NCI-H128 (cell line): ENCODE results near the gene CDH23.

ENCODE experiments used
- DNase-seq: peaks from one replicate; lab custom pipeline; 2025; ENCODE audit not compliant: unreplicated experiment; lab: John Stamatoyannopoulos, UW

CDH23 gene

DNA sequence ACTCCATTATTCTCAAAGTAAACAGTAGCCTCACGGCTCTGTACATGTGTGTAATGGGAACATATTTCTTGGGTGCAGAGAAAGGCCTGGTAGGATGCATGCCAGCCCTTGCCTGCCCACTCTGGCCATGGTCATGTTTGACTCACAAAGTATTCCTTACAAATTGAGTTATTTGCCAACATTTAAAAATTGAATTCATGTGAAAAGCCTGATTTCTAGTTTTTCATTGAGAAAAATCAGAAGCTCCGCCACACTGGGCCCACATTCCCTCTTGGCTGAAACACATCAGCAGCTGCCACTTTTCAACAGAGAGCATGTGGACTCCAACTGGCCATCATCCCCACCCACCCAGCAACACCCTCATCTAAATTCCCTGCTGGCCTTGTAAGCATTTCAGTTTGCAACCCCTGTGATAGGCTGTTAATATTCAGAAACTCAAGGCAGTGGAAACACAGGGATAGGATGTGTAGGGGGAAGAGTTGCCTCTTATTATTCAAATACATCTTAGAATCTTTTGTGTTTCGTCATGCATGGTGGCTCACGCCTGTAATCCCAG lies 40.9 kb downstream of the CDH23 start:
- no peak for DNase-seq

DNA sequence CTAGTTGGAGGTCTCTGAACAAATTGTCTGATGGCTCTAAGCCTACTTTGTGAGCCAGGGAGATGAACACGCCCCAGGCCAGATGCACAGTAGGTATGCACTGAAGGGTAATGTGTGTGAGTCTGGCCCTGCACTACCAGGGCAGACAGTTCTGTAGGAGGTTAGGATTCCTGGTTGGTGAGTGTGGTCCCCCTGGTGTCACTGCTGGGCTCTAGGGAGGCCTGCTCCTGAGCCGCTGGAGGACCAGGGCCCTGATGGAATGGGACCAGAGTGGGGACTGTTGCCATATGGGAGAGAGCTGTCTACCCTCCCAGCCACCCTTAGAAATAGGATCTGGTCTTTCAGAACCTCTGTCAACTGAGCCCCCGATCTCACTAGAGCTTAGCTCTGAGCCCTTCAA lies 42.0 kb downstream of the CDH23 start:
- no peak for DNase-seq

DNA sequence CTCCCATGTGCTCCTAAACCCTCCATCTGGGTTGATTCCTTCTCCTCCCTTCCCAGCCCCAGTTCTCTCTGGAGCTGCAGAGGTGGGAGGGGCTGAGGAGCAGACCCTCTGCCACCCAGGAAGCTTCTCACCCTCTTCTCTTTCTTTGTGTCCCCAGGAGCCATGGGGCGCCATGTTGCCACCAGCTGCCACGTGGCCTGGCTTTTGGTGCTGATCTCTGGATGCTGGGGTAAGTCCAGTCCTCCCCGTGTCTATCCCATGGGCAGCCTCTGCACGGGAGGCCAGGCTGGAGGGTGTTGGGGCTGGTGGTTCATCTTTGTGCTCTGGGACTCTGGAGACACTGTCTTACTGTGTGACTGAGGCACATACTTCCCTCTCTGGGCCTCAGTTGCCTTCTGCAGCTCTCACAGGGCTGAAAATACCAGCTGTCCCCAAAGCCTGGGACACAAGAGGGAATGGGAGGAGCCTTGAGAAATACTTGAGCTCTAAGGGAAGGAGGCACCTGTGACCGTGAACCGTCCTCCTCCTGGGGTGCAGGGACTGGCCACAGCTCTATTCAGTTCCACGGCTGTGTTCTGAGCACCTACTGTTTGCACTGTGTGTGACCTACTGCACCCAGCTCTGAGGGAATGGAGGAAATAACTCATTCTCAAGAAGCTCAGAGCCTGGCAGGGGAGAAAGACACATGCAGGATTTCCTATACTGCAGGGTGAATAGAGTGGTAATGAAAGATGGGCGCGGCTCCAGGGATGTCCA lies 43.1 kb downstream of the CDH23 start:
- no peak for DNase-seq

DNA sequence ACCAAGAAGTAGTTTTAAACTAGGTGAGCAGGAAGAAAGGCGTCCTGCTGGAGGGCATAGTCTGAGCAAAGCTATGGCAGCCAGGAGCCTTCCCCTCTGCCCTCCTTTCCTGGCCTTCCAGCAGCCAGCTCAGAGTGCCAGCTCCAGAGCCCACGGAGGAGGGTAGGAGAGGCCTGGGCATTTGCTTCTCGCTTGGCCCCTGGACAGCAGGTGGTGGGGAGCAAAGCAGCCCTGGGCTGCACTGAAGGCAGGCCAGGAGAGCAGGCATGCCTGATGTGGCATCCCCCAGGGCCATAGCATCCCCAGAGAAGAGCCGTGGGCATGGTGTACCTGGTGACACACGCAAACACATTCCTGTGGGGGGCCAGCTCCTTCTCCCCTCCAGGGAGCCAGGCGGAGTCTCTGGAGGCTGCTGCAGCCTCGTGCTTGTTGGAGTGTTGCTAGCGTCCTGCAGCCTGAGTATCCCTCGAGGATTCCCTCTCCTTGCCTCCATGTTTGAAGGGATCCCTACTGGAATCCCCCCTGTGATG lies 43.9 kb downstream of the CDH23 start:
- DNase-seq, result no peak

DNA sequence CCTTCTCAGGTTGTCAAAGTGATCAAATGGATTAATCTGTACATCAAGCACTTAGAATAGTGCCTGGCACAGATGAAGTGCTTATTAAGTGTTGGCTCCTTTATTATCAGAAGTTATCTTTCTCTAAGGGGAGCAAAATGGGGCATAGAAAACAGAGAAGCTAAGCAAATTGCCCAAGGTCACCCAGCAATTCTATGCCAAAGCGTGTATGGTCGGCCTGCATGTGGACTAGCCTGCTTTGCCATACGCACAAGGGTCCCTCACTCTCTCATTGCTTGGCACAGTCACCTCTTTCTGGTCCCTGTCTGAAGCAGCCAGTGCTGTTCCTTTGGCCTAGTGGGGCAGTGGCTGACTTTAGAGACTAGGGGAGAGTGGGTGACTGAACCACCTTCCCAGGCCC lies 45.3 kb downstream of the CDH23 start:
- DNase-seq, result no peak

DNA sequence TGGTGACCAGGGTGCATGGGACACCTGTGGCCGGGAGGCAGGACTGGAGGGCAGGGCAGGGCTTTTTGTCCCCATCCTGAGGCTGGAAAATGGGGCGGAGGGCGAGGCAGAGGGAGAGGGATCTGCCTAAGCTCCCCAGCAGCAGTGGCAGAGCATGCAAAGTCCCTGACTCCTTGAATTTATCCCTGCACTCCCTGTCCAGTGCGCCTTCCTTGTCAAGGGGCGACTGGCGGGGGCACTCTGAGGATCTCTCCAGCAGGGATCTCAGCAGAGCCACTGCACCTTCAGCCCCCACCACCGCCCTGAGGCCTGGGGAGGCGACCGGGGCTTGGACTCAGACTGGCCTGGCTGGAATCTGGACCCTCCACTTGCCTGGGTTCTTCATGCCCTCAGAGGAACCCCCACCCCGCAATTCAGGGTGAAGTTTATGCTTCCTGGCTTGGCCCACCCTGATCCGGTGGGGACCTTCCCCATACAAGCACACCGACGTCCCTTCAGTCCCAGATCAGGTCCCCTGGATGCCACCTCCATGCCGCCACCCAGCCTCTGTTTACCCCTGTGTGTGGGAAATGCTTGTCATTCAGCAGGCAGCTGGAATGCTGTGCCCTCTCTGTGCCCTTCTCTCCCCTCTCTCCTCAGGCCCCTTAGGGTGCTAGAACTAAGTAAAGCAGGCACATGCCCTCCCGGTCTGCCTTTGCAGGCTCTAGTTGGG lies 46.3 kb downstream of the CDH23 start:
- no peak for DNase-seq

DNA sequence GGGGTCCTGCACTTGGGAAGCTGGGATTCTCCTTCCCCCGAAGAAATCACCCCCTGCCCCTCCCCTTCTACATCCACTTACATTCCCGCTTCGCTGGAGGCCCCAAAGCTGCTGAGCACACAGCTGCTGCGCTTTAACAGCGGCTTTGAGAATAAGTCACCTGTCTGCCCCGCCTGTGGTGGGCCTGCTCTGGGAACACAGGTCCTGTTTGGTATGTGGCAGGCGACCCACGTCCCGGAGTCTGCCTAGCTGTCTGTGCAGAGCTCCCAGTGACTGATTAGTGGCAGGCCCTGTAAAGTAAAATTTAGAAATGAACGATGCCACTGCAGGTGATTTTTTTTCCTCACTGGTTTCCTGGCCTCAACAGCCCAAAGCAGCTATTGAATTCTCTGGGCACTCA lies 47.0 kb downstream of the CDH23 start:
- DNase-seq, result no peak

DNA sequence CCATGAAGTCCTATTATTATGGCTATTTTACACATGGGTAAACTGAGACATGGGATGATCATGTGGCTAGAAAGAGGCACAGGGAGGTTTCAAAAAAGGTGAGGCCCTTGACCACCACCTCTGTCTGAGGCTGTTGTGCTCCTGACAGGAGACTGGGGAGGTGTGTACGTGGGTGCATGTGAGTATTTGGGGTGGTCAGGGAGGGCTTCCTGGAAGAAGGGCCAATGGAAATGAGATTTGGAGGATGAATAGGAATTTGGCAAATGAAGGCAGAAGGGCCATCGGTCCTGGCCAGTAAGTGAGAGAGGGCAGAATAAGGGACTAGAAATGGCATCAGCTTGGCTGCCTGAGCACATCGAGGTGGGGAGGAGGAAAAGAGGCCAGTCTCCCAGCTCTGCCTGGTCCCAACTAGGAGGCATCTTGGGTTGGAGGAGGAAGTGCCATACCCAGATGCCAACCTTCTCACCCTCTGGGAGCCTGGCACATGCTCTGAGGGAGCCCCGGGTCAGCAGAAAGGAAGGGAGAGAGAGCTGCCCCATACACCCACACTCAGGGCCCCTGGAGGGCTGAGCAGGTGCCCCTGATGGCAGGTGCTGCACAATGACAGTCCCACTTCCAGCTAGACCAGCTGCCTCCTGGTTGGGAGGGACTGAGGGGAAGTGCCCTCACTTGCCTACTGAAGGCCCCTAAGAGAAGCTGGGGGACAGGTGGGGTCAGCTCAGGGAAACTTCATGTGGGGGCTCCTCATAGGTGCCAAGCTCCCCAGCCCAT lies 47.7 kb downstream of the CDH23 start:
- DNase-seq, result no peak

DNA sequence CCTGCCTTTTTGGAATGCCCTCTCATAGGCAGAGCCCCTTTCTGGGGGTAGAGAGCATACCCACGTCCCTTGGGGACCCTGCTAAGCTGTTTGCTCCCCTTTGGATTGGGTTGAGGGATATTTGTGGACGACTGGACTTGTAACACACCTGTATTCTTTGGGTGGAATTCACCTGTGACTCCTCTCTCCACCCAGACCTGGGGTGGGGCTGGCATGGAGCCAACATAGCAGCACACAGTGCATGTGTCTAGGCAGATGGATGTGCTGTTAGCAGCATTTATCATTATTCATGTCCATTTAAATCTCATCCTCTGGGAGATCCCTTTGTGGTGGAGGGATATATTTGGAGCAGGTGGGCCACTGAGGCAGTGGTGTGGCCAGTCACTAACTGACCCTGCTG lies 51.0 kb downstream of the CDH23 start:
- no peak for DNase-seq

DNA sequence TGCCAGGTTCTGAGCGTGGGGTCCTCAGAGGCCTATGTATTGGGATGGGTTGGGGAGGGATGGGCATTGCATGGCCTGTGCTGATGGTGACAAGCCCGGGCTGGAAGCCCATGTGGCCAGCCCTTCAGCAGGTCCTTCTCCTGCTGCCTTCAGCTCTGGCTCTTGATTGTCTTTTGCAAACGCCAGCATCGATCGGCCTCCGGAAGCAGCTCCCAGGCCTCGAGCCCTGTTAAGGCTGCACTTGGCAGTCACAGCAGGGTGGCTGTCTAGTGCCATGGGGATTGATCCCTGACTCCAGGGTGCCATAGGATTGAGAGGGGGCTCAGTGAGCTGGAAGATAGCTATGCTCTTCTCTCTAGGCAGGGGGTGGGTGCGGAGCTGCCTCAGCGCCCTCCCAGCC lies 51.4 kb downstream of the CDH23 start:
- no peak for DNase-seq

DNA sequence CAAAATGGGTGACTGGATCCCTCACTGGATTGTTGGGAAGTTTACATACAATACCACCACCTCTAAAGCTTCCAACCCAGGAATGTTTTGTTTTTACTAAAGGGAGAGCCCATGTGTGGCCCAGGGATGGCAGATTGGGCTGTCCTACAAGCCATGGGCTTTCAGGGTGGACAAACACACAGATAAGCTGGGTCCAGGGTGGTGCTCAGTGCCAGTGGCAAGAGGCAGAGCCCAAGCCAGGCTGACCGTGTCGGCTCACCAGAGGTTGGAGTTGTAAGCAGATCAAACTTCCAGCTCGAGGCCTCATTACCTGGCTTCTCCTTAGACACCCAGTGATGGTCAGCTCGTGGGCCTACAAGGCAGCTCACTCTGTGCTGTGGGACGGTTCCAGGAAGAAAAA lies 52.3 kb downstream of the CDH23 start:
- no peak for DNase-seq

DNA sequence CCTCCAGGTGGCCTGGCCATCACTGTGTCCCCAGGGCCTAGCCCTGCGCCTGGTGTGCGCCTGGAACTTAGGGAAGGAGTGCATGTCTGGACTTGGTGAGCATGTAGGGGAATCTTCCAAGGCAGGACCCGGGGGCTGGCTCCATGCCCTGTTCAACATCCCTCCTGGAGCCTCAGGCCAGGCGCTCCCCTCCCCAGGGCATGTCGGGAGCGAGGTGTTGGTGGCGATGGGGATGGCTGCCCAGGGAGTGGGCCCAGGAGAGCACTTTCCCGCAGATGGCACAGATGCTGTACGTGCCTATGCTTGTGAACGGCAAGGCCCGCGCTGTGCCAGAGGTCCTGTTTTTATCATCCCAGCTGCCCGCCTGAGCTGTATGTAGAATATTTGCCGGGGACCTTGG lies 55.0 kb downstream of the CDH23 start:
- no peak for DNase-seq

DNA sequence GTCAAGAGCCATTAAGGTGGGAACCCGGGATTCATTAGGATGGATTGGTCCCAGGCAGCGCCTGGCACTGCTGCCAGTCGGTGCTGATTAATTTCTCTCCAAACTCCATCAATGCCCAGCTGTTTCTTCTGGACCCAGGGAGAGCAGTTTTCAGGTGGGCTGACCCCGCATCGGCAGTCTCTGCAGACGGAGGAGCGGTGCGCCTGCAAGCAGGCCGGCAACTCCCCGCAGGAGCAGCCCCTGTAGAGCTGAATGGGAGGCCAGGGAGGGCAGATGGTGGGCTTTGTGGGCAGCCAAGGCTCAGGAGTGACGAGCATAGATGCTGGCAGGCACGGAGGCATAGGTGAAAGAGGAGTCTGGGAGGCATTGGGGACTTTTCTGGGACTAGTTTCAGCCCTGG lies 56.5 kb downstream of the CDH23 start:
- DNase-seq, result no peak

DNA sequence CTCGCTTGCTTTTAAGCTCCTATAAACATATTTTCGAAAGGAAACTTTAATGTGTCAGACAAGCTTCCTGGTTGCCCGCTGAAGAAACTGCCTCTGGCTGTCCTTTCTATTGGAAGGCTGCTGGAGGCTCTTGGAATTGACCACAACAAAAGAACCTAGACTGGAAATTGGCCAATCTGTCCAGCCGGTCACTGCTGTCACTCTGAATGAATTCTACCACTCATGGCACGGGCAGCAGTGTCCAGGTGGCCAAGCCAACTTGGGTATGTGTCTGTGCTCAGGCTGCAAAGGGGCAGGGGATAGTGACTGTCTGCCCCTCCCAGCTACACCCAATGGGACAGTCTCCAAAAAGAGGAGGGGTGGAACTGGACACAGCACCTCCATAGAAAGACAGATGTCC lies 57.6 kb downstream of the CDH23 start:
- no peak for DNase-seq

DNA sequence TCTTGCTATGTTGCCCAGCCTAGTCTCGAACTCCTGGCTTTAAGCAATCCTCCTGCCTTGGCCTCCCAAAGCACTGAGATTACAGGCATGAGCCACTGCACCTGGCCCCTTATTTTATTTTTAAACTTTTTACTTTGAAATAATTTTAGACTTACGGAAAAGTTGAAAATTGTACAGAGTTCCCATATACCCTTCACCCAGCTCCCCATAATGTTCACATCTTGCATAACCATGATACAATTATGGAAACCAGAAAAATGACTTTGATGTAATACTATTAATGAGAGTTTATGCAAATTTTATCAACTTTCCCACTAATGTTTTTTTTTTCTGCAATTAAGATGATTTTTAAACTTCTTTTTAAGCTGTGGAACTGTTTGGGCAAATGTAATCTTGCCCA lies 58.3 kb downstream of the CDH23 start:
- DNase-seq, result no peak

DNA sequence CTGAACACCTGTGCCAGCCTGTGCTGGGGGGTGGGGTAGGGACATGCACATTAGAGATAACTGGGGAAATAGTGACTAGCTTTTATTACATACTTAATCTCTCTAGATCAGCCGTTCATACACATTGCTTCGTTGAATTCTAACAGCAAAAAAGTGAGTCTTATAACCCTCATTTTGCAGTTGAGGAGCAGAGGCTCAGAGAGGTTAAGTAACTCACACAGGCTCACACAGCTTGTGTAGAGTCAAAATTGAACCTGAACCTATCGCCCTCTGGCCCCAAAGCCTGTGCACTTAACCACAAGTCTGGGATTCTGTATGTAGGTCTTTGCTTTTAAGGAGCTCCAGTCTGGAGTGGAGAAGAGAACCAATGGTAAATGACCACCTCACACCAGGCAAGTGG lies 59.9 kb downstream of the CDH23 start:
- DNase-seq, result no peak

DNA sequence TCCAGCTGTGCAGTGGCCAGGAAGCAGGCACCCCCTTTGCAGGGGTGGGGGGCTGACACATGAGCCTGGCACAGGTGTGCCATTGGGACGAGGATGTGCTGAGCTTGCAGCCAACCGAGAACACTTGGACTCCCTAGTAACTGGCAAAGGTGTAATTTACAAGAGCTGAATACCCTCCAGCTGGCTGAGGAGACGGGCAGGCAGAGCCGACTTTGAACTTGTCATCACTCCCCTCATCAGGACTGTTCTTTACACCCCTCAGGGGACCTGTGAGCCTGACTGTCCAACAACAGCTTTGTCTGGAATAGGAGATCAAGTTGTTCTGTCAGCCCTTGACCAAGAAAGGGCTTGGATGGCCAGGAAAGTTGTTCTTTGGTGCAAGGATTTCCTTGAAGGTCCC lies 61.2 kb downstream of the CDH23 start:
- DNase-seq, result no peak

DNA sequence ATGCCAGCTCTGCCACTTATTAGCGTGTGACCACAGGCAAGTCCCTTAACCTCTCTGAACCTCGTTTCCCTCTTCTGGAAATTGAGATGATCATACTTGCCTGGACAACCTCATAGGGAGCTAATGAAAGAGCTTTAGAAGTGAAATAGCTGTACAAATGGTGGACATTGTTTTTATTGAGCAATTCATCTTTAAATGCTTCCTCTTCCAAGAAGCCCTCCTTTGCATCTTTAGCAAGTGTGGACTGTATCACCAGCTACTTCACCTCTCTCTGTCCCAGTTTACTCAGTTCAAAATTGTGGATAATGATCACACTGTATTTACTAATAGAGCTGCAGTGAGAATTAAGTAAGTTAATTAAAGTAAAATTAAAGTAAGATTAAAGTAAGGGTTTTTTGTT lies 61.7 kb downstream of the CDH23 start:
- no peak for DNase-seq

DNA sequence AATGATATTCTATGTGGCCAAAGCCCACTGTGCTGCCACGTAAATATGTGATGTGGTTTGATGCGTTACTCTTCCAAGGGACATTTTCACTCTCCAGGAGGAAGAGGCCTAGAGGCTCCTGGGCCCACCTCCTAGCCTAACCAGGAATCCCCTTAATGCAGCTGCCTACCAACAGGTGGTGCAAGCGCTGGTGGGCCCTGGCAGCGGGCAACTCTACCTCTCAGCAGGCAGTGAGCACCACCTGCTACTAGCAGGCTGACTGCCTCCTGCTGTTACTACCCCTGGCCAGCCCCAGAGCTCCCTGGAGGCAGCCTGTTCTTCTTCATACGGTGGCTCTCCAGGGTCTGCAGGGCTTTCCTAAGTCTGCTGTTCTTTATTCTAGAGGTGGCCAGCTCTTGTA lies 62.8 kb downstream of the CDH23 start:
- no peak for DNase-seq

DNA sequence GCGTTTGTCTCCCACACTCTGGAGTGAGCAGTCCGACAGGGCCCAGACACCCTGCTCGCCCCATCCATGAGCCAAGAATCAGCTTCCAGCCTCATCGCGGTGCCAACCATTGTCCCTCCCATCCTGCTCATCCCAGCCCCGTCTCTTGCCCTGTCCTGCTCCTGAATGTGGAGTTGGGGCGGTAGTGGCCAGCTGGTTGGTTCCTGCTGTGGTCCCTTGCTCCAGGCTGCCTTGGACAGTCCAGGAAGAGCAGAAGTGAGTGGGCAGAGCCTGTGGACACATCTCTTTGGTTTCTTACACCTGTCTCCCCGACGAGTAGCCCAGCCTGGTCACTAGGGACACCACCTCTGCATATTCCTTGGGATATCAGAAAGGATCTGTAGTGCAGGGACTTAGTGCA lies 63.9 kb downstream of the CDH23 start:
- DNase-seq, result no peak

DNA sequence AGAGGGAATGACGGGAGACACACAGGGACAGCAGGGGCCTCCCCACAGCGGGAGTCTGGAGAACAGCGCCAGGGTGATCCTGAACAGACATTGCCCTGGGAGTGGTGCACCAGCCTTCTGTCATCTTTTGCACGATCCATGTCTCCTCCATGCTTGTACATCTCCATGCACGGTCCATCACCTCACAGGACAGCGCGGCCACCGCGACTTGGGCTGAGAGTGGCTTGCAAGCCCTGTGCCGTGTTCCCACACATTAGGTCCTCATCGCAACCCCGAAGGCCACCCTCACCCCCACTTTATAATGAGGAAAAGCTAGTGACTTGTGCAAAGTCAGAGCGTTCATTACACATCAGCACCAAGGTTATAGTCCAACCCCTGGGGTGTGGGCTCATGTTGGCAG lies 64.7 kb downstream of the CDH23 start:
- no peak for DNase-seq
